Glutamatergic neuron (in vitro differentiated cells): Measurements from ENCODE around the gene FUCA2. TPM values are rescaled to one million over a fixed set of nuclear protein-coding genes. Genes with fewer than 3 reads are reported as not detected.

Experiments used
- DNase-seq: peaks from one replicate; pipeline ENCODE4 v3.0.0; 2022
- H3K27ac Mint-ChIP-seq: one replicate; pipeline ENCODE4 v1.8.0; 2020; ENCODE audit warnings: mild to moderate bottlenecking, mixed read lengths, inconsistent platforms; ENCODE audit not compliant: unreplicated experiment
- H3K27me3 Mint-ChIP-seq: one replicate; pipeline ENCODE4 v1.8.0; 2020; ENCODE audit warnings: mild to moderate bottlenecking, moderate library complexity, mixed read lengths, inconsistent platforms; ENCODE audit not compliant: unreplicated experiment
- H3K36me3 Mint-ChIP-seq: one replicate; pipeline ENCODE4 v1.8.0; 2020; ENCODE audit warnings: mild to moderate bottlenecking, mixed read lengths, inconsistent platforms; ENCODE audit not compliant: unreplicated experiment
- H3K4me1 Mint-ChIP-seq: one replicate; pipeline ENCODE4 v1.8.0; 2020; ENCODE audit warnings: mild to moderate bottlenecking, low read depth, mixed read lengths, inconsistent platforms; ENCODE audit not compliant: unreplicated experiment
- H3K4me3 Mint-ChIP-seq: one replicate; pipeline ENCODE4 v1.8.0; 2020; ENCODE audit warnings: mild to moderate bottlenecking, mixed read lengths, inconsistent platforms; ENCODE audit not compliant: unreplicated experiment
- H3K9me3 Mint-ChIP-seq: one replicate; pipeline ENCODE4 v1.8.0; 2020; ENCODE audit warnings: mild to moderate bottlenecking, moderate library complexity, mixed read lengths, inconsistent platforms; ENCODE audit not compliant: unreplicated experiment
- total RNA-seq: library from RNA; stranded (reverse); fragmentation: NEBNext Ultra II Directional; extraction: Animal tissue kit (Norgen Biotek cat#: 25700); gene quantifications from one replicate; pipeline ENCODE4 v1.2.1, GENCODE V29; 2021; ENCODE audit not compliant: unreplicated experiment
- TF ChIP-seq, protein P1 (sequence below): fragments of 200-600 bp; sonication (generic); IDR thresholded peaks from one replicate; pipeline ENCODE4 v1.5.0; 2021; ENCODE audit not compliant: partially characterized antibody, unreplicated experiment

Gene FUCA2
- total RNA-seq, 1 donor from 2014 or later, result 19.2 TPM

- H3K27me3 Mint-ChIP-seq, result no peaks in the 10 kb centered on the region
- DNase-seq, result no peak
- H3K9me3 Mint-ChIP-seq, result no peaks in the 10 kb centered on the region
- H3K27ac Mint-ChIP-seq, result no peak overlapping the region
- no peaks in the 10 kb centered on the region for H3K4me1 Mint-ChIP-seq
- TF ChIP-seq, protein P1, sequence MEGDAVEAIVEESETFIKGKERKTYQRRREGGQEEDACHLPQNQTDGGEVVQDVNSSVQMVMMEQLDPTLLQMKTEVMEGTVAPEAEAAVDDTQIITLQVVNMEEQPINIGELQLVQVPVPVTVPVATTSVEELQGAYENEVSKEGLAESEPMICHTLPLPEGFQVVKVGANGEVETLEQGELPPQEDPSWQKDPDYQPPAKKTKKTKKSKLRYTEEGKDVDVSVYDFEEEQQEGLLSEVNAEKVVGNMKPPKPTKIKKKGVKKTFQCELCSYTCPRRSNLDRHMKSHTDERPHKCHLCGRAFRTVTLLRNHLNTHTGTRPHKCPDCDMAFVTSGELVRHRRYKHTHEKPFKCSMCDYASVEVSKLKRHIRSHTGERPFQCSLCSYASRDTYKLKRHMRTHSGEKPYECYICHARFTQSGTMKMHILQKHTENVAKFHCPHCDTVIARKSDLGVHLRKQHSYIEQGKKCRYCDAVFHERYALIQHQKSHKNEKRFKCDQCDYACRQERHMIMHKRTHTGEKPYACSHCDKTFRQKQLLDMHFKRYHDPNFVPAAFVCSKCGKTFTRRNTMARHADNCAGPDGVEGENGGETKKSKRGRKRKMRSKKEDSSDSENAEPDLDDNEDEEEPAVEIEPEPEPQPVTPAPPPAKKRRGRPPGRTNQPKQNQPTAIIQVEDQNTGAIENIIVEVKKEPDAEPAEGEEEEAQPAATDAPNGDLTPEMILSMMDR, result no peak
- no peaks in the 10 kb centered on the region for H3K36me3 Mint-ChIP-seq
- no peak overlapping the region for H3K4me3 Mint-ChIP-seq
These were observed 37.9 kb upstream of the FUCA2 start for GRCh38 chr6:143549221-143549948.

GRCh38 chr6:143546599-143546998 is 35.1 kb upstream of the FUCA2 start:
- TF ChIP-seq, protein P1, result no peak
- Mint-ChIP-seq H3K27me3 (no peaks in the 10 kb centered on the region), H3K27ac (no peak overlapping the region), H3K4me1 (no peaks in the 10 kb centered on the region), H3K36me3 (no peaks in the 10 kb centered on the region), H3K4me3 (no peak overlapping the region), H3K9me3 (no peaks in the 10 kb centered on the region)
- no peak for DNase-seq

- Mint-ChIP-seq H3K4me3 (no peak overlapping the region), H3K36me3 (no peaks in the 10 kb centered on the region), H3K27me3 (no peaks in the 10 kb centered on the region), H3K4me1 (no peaks in the 10 kb centered on the region), H3K9me3 (no peaks in the 10 kb centered on the region), H3K27ac (no peak overlapping the region)
- no peak for DNase-seq
- TF ChIP-seq, protein P1, result no peak
These were observed 34.5 kb upstream of the FUCA2 start for GRCh38 chr6:143545976-143546547.

- TF ChIP-seq, protein P1, result no peak
- no peaks in the 10 kb centered on the region for H3K4me1 Mint-ChIP-seq
- no peaks in the 10 kb centered on the region for H3K9me3 Mint-ChIP-seq
- H3K27ac Mint-ChIP-seq, result no peak overlapping the region
- DNase-seq, result no peak
- H3K4me3 Mint-ChIP-seq, result no peak overlapping the region
- H3K36me3 Mint-ChIP-seq, result no peaks in the 10 kb centered on the region
- no peaks in the 10 kb centered on the region for H3K27me3 Mint-ChIP-seq
These were observed 33.6 kb upstream of the FUCA2 start for GRCh38 chr6:143545165-143545564.

- TF ChIP-seq, protein P1, result no peak
- no peak for DNase-seq
- no peaks in the 10 kb centered on the region for H3K4me1 Mint-ChIP-seq
- no peak overlapping the region for H3K4me3 Mint-ChIP-seq
- no peaks in the 10 kb centered on the region for H3K36me3 Mint-ChIP-seq
- no peaks in the 10 kb centered on the region for H3K27me3 Mint-ChIP-seq
- no peak overlapping the region for H3K27ac Mint-ChIP-seq
- no peaks in the 10 kb centered on the region for H3K9me3 Mint-ChIP-seq
These were observed 32.6 kb upstream of the FUCA2 start for GRCh38 chr6:143544011-143544696.
